ENCODE results near the gene PMEPA1. TPM values are rescaled to one million over a fixed set of nuclear protein-coding genes. Genes with fewer than 3 reads are reported as not detected.

The PMEPA1 gene
- 10.0 and 14.4 TPM in 2 replicates for total RNA-seq (2014; rRNA removed; shearing (Covaris generic))

GRCh38 chr20:57709823-57710799, at the start of gene PMEPA1:
Gene PMEPA1, minus strand, starts transcription at chr20:57710015. Its CDS starts 433 bp downstream, at chr20:57709582.
- peak; percentile 95 for DNase-seq (ENCODE audit: low spot score)

- no peak for DNase-seq (ENCODE audit: low spot score)
Measured at GRCh38 chr20:57757767-57758166, 48.0 kb upstream of the PMEPA1 start.

- DNase-seq (ENCODE audit: low spot score): no peak
Measured at GRCh38 chr20:57756921-57757320, 47.1 kb upstream of the PMEPA1 start.

GRCh38 chr20:57756213-57756612, 46.4 kb upstream of the PMEPA1 start:
- DNase-seq (ENCODE audit: low spot score): no peak

GRCh38 chr20:57755609-57756008, 45.8 kb upstream of the PMEPA1 start:
- DNase-seq (ENCODE audit: low spot score): no peak

- no peak for DNase-seq (ENCODE audit: low spot score)
Measured at GRCh38 chr20:57754190-57754589, 44.4 kb upstream of the PMEPA1 start.

GRCh38 chr20:57753332-57754164, 43.7 kb upstream of the PMEPA1 start:
- no peak for DNase-seq (ENCODE audit: low spot score)

GRCh38 chr20:57751411-57751810, 41.6 kb upstream of the PMEPA1 start:
- DNase-seq (ENCODE audit: low spot score): no peak

GRCh38 chr20:57749869-57750268, 40.1 kb upstream of the PMEPA1 start:
- no peak for DNase-seq (ENCODE audit: low spot score)

- DNase-seq (ENCODE audit: low spot score): no peak
Measured at GRCh38 chr20:57749131-57749690, 39.4 kb upstream of the PMEPA1 start.

- DNase-seq (ENCODE audit: low spot score): peak; percentile 91
Measured at GRCh38 chr20:57748601-57749130, 38.9 kb upstream of the PMEPA1 start.

- no peak for DNase-seq (ENCODE audit: low spot score)
Measured at GRCh38 chr20:57747861-57748481, 38.2 kb upstream of the PMEPA1 start.

- DNase-seq (ENCODE audit: low spot score): peak; percentile 19
Measured at GRCh38 chr20:57746832-57747404, 37.1 kb upstream of the PMEPA1 start.

- no peak for DNase-seq (ENCODE audit: low spot score)
Measured at GRCh38 chr20:57746201-57746600, 36.4 kb upstream of the PMEPA1 start.

GRCh38 chr20:57744206-57744605, 34.4 kb upstream of the PMEPA1 start:
- DNase-seq (ENCODE audit: low spot score): no peak

- DNase-seq (ENCODE audit: low spot score): no peak
Measured at GRCh38 chr20:57743450-57744095, 33.8 kb upstream of the PMEPA1 start.

- no peak for DNase-seq (ENCODE audit: low spot score)
Measured at GRCh38 chr20:57742507-57743181, 32.8 kb upstream of the PMEPA1 start.

GRCh38 chr20:57738484-57738883, 28.7 kb upstream of the PMEPA1 start:
- peak; percentile 14 for DNase-seq (ENCODE audit: low spot score)

GRCh38 chr20:57738053-57738452, 28.2 kb upstream of the PMEPA1 start:
- DNase-seq (ENCODE audit: low spot score): no peak

- no peak for DNase-seq (ENCODE audit: low spot score)
Measured at GRCh38 chr20:57737349-57737748, 27.5 kb upstream of the PMEPA1 start.

Measured in H4 (cell line).